ENCODE measurements around the gene ZBTB16.

DNA sequence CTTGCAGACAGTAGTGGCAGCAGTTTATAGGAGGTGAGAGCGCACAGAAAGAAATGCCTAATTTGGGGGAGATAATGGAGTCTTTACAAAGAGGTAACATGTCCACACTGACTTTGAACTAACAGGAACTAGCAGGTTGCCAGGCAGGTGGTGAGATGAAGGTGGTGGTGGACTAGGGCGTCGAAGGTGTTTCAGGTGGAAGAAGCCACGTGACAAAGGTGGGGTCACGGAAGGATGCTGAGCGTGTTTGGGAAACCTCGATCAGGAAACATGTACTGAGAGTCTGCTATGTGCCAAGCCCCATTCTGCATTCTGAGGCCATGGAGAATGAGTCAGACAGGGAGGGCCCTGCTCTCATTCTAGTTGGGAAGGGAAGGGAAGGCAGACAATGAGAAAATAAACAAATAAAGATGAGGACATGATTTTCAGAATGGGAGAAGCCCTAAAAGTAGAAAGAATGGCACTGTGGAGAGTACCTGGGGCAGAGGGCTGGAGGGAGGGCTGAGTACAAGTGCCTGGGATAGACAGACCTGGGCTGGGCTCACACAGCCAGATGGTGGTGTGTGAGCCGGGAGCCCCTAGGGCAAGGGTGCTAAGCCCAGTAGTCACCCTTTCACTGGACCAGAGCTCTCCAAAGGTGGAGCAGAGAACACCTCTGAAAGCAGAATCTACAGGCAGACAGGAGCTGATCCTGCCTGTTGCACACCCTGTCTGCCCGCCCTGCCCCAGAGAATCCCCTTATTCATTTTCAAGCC, 220.5 kb downstream of the ZBTB16 start:
- TF ChIP-seq POLR2A (IDR thresholded peaks at IDR 0.05) (no peak), CTCF (IDR thresholded peaks at IDR 0.05) (no peak)

All from esophagus squamous epithelium (tissue), 4 donors.